SKM-1 (cell line): ENCODE measurements around the gene EME2.

Source experiments
- DNase-seq: peaks from one replicate; lab custom pipeline; 2025; ENCODE audit not compliant: unreplicated experiment; lab: John Stamatoyannopoulos, UW

The EME2 gene

DNA sequence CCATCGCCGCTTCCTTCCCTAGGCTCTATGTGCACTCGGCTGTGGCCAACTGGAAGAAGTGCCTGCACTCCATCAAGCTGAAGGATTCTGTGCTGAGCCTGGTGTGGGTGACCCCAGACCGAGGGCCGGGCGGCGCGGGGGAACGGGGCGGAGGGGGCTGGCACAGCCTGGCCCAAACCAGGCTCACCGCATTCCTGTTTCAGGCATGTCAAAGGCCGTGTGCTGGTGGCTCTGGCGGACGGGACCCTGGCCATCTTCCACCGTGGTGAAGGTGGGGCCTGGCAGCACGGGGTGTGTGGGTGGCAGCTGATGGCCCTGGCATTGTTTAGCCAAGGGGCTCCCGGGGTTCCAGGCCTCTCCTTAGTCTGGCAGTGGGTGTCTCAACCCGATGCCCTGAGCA is 5.9 kb upstream of the EME2 start:
- no peak for DNase-seq

DNA sequence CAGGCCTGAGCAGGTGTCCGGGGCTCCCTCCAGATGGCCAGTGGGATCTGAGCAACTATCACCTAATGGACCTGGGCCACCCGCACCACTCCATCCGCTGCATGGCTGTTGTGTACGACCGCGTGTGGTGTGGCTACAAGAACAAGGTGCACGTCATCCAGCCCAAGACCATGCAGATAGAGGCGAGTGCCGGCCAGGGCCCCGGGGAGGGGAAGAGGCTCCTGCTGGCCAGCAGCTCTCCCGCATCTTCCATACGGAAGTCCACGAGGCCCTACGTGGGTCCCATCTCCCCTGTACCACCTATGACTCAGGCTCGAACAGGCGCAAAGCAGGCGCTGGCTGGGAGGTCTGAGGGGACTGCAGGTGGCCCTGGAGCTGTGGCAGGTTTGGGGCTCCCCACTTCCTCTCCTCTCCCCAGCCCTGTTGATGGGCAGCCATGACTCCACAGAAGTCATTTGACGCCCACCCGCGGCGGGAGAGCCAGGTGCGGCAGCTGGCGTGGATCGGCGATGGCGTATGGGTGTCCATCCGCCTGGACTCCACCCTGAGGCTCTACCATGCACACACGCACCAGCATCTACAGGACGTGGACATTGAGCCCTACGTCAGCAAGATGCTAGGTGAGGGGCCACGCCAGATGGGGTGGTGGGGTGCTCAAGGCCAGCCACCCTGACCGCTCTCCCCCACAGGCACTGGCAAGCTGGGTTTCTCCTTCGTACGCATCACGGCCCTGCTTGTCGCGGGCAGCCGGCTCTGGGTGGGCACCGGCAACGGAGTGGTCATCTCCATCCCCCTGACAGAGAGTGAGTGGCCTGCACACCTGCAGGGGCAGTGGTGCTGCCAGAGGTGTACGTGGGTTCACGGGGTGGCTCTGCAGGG is 5.3 kb upstream of the EME2 start:
- DNase-seq, result no peak

DNA sequence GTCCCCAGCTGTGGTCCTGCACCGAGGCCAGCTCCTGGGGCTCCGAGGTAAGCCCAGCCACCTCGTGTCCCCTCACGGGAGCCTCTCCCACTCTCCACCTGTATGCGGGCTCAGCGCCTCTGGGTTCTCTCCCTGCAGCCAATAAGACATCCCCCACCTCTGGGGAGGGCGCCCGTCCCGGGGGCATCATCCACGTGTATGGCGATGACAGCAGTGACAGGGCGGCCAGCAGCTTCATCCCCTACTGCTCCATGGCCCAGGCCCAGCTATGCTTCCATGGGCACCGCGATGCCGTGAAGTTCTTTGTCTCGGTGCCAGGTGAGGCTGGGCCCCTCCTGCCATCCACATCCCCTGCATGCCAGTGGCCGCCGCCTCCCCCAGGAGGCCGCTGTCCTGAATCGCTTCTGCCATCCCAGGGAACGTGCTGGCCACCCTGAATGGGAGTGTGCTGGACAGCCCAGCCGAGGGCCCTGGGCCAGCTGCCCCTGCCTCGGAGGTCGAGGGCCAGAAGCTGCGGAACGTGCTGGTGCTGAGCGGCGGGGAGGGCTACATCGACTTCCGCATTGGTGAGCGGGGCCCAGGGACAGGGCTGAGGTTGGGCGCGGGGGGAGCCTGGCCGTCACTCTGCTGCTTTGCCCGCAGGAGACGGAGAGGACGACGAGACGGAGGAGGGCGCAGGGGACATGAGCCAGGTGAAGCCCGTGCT is 4.4 kb upstream of the EME2 start:
- no peak for DNase-seq

DNA sequence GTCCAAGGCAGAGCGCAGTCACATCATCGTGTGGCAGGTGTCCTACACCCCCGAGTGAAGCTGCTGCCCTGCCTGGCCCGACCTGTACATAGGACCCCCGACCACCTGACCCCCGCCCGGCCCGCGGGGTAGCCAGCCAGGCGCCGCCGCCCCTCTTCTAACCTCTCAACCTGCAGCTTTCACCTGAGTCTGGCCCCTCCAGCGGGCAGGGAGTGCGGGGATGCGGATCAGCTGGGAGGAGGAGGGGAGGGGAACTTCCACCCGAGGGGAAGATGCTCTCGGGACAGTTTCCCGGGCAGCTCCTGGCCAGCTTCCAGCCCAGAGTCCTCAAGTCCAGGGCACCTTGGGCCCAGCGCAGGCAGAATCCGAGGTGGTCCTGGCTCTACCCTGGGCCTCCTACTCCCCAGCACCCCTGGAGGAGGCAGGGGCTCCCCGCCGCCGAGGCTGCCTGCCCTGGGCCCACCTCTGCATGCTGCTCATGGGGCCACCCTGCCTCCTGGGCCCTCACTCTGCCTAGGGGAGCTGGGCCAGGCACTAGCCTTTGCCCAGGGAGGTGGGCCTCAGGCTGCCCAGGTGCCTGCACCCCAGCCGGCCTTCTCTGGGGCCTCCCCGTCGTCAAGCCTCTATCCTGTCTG is 3.7 kb upstream of the EME2 start:
- no peak for DNase-seq

DNA sequence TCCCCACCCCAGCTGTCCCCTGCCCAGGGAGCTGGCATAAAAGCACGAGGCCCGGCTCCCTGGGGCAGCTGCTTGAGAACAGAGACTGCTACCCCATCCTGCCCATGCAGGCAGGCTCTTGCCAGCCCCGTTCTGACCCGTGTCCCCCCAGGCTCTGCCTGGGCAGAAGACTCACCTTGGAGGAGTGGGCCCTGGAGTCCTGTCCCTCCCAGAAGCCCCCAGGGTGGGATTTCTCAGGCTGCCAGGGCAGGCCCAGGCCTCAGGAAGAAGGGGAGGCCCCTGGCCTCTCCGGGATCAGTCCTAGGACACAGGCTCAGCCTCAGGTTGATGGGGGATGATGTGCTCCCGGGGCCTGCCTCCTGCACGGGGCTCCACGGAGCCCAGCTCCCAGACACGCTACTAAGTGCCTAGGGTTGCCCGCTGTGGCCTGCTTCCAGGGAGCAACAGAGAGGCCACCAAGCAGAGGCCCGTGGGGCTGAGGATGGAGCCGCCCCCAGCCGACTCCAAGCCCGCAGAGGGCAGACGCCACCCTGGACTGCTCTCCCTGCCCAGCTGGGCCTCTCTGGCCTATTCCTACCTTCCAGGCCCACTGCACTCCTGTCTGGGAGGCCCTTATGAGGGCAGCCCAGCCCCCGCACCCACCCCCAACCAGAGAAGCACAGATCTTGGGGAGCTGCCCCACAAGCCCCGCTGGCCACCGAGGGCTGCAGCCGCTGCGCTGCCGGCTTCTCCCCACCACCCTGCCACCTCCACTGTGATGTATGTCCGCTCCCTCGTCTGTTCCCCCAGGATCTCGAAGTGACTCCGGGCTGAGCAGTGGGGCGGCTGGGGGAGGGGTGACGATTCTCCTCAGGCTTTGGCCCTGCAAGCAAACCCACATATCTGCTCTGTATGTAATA is 3.0 kb upstream of the EME2 start:
- DNase-seq, result no peak

DNA sequence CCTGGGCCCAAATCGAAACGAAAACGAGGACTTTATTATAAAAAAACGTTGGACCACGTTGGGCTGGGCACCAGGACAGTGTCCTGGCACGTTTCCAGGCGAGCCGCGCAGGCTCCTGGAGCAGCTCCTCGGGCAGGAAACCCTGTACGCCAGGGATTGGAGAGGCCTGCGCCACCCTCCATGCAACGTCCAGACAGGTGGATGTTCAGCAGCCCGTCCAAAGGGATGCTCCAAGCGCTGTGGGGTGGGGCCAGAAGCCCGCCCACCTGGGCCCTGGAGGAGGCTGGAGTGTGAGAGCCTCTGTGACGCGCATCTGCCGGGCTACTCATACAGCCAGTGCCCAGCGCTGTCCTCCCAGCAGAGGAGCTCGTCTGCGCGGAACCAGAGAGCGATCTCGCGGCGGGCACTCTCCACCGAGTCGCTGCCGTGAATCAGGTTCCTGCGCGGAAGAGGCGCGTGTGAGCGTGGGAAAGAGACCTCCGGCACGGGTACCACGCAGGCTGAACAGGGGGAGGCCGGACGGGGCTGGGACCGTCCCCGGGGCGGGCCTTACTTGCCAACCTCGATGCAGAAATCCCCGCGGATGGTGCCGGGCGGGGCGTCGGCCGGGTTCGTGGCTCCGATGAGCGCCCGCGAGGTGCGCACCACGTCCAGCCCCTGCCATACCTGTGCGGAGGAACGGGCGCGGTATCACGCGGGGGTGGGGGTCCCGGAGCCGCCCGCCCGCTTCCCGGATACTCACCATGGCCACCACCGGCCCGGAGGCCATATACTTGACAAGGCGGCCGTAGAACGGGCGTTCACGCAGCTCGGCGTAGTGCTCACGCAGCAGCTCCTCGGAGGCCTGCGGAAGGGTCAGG is 2.1 kb upstream of the EME2 start:
- no peak for DNase-seq

DNA sequence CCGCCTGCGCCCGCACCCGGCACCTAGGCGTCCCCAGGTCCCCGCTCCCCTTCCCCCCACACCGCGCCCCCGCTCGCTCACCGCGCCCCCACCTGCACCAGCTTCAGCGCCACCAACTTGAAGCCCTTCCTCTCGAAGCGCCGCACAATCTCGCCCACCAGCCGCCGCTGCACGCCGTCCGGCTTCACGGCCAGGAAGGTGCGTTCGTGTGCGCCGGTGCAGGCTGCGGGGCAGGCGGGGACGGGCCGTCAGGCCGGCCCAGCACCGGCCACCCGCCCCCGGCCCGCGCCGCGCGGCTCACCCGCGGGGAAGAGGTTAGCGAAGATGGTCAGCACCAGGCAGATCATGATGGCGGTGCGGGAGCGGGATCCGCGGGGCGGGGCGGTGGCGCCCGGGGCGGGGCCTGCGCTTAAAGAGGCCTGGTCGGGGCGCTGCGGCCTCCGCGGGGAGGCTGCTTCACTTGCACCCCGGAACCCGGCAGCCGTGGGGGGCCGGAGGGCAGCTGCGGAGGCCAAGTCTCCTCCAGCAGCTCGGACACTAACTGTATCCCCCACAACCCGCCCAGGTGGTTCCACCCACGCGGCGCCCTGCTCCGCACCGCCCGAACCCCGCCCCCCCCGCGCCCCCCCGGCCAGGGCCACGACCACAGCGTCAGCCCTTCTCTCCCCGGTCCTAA is 1.3 kb upstream of the EME2 start, which contains the start of gene NME3:
TSS of gene NME3 (minus strand) at position 356 of the 676 bp plus-strand sequence. CDS start at position 347, 9 bp downstream.
- no peak for DNase-seq

DNA sequence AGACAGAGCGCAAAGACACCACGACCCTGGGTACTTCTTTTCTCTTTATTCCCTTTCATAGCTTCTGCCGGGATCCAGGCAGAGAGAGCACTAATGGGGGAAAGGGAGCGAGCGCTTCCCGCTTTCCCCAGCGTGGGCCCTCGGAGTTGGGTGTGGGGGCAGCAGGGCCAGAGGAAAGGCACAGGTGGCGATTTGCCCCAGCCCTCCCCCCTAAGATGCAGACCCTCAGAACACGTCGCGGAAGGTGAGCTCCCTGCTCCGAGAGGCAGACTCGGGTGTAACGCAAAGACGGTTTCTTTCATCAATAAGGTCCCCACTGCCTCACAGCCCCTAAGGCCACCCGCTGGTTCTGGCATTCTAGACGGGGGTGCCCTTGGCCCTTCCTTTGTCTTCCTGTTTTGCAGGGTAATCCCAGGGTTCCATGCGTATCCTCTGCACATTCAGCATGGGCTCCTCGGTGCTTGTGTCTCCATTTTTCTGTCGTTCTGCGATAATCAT is 697 bp upstream of the EME2 start:
- no peak for DNase-seq

DNA sequence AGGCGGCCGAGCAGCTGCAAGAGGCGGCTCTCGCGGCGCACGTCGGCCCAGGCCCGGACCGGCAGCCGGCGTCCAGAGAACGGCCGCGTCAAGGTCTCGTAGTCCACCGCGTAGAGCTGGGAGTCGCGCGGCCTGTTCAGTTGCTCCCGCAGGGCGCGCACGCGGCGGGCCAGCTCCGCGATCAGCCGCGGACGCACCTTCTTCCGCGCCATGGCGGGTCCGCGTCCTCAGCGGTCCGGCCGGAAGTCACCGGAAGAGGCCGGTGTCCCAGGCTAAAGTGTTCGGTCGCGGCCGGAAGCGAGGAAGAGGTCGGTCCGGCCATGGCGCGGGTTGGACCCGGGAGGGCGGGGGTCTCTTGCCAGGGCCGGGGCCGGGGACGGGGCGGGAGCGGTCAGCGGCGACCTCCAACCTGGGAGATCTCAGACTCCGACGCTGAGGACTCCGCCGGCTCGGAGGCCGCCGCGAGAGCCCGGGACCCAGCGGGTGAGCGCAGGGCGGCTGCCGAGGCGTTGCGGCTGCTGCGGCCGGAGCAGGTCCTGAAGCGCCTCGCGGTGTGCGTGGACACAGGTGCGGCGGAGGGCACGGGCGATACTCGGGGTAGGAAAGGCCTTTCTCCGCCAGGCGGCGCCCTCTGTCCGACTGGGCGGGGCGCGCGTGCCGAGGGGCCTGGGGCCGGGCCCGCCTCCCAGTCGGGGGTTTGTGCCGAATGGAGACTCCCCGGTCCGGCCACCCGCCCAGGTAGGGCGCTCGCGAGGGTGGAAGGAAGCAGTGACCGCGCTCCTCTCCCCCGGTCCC is 495 bp downstream of the EME2 start, which contains the start of gene MRPS34:
TSS of gene MRPS34 (minus strand) at position 227 of the 795 bp plus-strand sequence. CDS start at position 212, 15 bp downstream.
- peak; percentile 69 for DNase-seq

DNA sequence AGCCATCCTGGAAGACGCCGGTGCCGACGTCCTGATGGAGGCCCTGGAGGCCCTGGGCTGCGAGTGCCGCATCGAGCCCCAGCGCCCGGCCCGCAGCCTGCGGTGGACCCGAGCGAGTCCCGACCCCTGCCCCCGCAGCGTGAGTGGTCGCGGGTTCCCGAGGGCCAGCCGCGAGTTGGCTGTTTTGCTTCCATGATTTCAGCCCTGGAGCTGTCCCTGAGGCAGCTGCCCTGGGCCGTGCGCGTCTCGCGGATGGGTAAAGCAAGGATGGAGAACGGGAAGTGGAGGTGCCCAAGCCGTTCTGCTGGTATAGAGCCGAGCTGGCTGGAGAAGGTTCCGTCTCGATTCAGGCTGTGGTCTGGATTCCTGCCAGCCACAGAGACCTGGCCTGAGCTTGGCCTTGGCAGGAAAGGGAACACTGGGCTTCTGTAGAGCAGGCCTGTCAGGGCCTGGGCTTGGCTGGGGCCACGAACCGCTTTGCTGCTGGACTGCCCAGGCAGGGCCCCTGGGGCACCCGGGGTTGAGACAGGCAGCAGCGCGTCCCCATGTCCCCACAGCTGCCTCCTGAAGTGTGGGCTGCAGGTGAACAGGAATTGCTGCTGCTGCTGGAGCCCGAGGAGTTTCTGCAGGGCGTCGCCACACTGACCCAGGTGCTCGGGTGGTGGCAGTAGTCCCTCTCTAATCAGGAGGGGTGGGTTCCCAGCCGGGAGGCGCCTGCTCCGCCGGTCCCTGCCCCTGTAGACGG is 1.3 kb downstream of the EME2 start:
- peak; percentile 59 for DNase-seq

DNA sequence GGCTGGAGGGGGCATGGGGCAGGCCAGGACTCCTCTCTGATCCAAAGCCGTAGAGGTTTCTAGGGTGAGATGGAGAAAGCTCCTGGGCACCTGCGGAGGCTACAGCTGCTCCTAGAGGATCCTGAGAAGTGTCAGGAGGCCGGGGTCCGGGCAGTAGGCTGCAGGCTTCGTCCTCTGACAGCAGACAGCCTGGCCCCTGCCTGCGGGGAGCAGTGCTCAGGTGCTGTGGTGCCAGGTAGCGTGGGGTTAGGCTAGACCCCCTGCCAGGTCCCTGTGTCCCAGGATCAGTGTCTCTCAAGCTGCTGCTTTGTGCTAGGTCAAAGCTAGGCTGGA is 1.8 kb downstream of the EME2 start:
- no peak for DNase-seq

DNA sequence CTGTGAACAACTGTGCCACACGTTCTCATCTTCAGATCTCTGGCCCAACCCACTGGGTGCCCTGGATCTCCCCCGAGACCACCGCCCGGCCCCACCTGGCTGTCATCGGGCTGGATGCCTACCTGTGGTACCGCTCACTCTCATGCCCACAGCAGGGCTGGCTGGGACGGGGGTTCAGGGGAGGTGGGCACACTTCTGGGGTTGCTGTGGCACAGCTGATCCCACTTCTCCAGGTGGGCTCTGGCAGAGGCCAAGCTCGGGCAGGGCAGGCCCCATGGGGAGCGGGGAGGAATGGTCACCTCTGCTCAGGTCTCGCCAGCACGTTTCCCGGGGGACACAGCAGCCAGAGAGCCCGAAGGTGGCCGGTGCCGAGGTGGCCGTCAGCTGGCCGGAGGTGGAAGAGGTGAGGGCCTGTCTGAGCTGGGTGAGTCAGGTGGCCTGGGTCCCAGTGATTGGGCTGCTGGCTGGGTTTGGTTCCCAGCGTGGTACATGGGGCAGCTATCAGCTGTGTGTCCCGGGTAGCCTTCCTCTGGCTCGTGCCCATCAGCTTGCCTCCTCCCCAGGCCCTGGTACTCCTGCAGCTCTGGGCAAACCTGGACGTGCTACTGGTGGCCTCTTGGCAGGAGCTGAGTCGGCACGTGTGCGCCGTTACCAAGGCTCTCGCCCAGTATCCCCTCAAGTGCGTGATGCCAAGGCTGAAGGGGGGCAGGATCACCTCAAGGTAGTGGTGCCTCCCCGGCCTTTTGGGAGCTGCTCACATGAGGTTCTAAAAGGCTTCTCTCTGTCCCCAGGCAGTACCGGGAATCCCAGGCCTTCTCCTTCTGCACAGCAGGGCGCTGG is 2.6 kb downstream of the EME2 start:
- DNase-seq, result no peak

DNA sequence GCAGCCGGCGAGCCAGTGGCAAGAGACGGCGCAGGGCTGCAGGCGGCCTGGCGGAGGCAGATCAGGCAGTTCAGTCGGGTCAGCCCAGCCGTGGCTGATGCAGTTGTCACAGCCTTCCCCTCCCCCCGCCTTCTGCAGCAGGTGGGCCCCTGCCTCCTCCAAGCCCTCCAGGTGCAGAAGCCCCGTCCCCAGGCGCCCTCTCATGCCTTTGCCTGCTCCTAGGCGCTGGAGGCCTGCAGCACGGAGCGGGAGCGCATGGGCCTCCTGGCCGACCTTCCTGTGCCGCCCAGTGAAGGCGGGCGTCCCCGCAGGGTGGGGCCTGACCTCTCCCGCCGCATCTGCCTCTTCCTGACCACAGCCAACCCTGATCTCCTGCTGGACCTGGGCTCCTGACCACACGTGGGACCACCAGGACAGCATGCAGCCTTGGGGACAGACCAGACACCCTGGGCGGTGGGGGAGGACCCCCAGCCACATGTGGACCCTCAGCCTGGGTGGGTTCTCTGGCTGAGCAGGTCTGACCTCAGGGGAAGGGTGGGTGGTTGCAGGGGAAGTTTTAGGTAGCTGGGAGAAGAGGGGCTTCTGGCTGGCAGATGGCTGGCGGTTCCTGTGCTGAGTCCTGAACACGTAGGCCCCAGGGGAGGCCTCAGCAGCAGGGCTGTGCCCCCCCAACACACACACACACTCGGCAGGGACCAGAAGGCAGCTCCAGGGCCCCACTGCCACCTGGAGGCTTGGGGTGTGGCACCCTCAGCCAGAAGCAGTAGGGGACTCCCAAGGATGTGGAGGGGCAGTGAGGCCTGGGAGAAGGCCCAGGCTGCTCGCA is 3.4 kb downstream of the EME2 start:
- DNase-seq, result no peak

DNA sequence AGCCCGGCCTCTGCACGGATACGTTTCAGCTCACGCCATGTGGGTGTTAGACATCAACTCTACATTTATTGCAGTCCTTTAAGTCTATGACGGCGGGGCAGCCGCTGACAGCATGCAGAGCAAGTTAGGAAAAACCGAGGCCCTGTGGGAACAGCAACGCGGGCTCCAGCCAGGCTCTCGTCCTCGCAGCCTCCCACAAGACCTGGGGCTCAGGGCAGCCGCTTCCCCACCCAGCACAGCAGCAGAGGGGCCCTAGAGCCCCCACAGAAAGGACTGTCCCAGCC is 4.0 kb downstream of the EME2 start:
- no peak for DNase-seq

DNA sequence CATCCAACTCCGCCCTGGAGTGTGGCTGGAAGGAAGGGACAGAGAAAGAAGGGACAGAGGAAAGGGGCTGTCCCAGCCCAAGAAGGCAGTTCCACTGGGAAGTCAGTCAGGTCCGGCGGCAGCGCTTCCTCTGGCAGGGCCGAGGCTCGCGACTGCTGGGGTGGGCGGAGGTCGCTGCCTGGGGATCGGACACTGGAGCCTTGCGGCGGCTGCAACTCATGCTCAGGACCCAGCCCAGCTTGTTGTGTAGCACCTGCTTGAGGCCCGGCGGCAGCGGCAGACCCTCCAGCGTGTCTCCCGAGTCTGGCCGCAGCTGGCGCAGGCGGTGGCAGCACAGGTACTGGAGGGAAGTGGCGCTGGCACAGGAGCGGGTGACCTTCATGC is 4.4 kb downstream of the EME2 start:
- no peak for DNase-seq
